AG09309 (cell line): ENCODE measurements around the gene GIMAP7.
"Not testable (repeated sequence)": the region's sequence is repeated elsewhere in the genome, so short reads cannot be mapped to it uniquely, and the experiment has no call there.

Source experiments
- DNase-seq: peaks from one replicate; pipeline ENCODE4 v3.0.0-alpha.2; 2010; ENCODE audit warnings: low read depth
- H3K4me3 ChIP-seq: 2 replicates; pipeline ENCODE4 v1.5.1; 2011; ENCODE audit warnings: mild to moderate bottlenecking, low read depth, low read length, moderate library complexity; ENCODE audit not compliant: control insufficient read depth
- CTCF ChIP-seq: IDR thresholded peaks from 2 replicates; pipeline ENCODE4 v1.5.1; 2011; ENCODE audit warnings: mild to moderate bottlenecking, low read depth, low read length, inconsistent platforms; ENCODE audit not compliant: insufficient read depth, control insufficient read depth; ENCODE audit errors: missing control alignments

The GIMAP7 gene

GRCh38 chr7:150487625-150488024 lies 27.0 kb upstream of the GIMAP7 start:
- H3K4me3 ChIP-seq = no peak overlapping the region
- TF ChIP-seq CTCF = no peak
- no peak for DNase-seq

GRCh38 chr7:150489782-150490181 lies 24.9 kb upstream of the GIMAP7 start:
- TF ChIP-seq CTCF = no peak
- no peak for DNase-seq
- H3K4me3 ChIP-seq = no peak overlapping the region

DNA sequence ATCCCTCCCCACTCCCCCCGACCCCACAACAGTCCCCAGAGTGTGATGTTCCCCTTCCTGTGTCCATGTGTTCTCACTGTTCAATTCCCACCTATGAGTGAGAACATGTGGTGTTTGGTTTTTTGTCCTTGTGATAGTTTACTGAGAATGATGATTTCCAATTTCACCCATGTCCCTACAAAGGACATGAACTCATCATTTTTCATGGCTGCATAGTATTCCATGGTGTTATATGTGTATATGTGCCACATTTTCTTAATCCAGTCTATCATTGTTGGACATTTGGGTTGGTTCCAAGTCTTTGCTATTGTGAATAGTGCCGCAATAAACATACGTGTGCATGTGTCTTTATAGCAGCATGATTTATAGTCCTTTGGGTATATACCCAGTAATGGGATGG lies 21.2 kb upstream of the GIMAP7 start:
- not testable (repeated sequence) for DNase-seq, H3K4me3 ChIP-seq

GRCh38 chr7:150502519-150502918 lies 12.2 kb upstream of the GIMAP7 start:
- no peak for TF ChIP-seq CTCF
- no peak for DNase-seq
- no peak overlapping the region for H3K4me3 ChIP-seq

- TF ChIP-seq CTCF = no peak
- DNase-seq = no peak
- H3K4me3 ChIP-seq = no peak overlapping the region
These were observed 11.5 kb upstream of the GIMAP7 start for GRCh38 chr7:150503155-150503554.

GRCh38 chr7:150503581-150503980 lies 11.1 kb upstream of the GIMAP7 start:
- TF ChIP-seq CTCF = no peak
- DNase-seq = no peak
- H3K4me3 ChIP-seq = no peak overlapping the region

GRCh38 chr7:150507947-150508602 lies 6.6 kb upstream of the GIMAP7 start:
- DNase-seq = no peak
- no peak for TF ChIP-seq CTCF
- no peak overlapping the region for H3K4me3 ChIP-seq
